Bone marrow (tissue), 2 donors: ENCODE data around the gene KLHL9.

ENCODE experiments used
- DNase-seq, 2 donors: peaks; one replicate each; lab custom pipeline; 2025; lab: John Stamatoyannopoulos, UW

Gene KLHL9

GRCh38 chr9:21317956-21318923, 17.0 kb downstream of the KLHL9 start:
- DNase-seq: peak in 1 of 2 donors; percentile 42

GRCh38 chr9:21316860-21317259, 18.3 kb downstream of the KLHL9 start:
- DNase-seq: no peak

GRCh38 chr9:21316032-21316842, 19.0 kb downstream of the KLHL9 start:
- DNase-seq: no peak

- DNase-seq: no peak
Observed at GRCh38 chr9:21314152-21314551, 21.1 kb downstream of the KLHL9 start.

- DNase-seq: no peak
Observed at GRCh38 chr9:21311889-21312288, 23.3 kb downstream of the KLHL9 start.

- DNase-seq: no peak
Observed at GRCh38 chr9:21305213-21305612, 30.0 kb downstream of the KLHL9 start, which contains the start of gene IFNA5. Gene IFNA5 (minus strand): TSS chr9:21305313. CDS start chr9:21305256, 57 bp downstream.

GRCh38 chr9:21295992-21296391, 39.2 kb downstream of the KLHL9 start:
- no peak for DNase-seq

GRCh38 chr9:21294904-21295538, 40.2 kb downstream of the KLHL9 start:
- no peak for DNase-seq

GRCh38 chr9:21294364-21294774, 40.8 kb downstream of the KLHL9 start:
- DNase-seq: no peak

- no peak for DNase-seq
Observed at GRCh38 chr9:21289848-21290247, 45.4 kb downstream of the KLHL9 start.

- DNase-seq: no peak
Observed at GRCh38 chr9:21287280-21287679, 47.9 kb downstream of the KLHL9 start.

GRCh38 chr9:21286659-21287058, 48.5 kb downstream of the KLHL9 start:
- no peak for DNase-seq

- DNase-seq: no peak
Observed at GRCh38 chr9:21286099-21286498, 49.1 kb downstream of the KLHL9 start.

- no peak for DNase-seq
Observed at GRCh38 chr9:21281275-21281674, 53.9 kb downstream of the KLHL9 start.
